GM19468 (cell line): ENCODE measurements around the gene PHKG2.

Experiments
- ATAC-seq: cut with Tn5 transposase; IDR thresholded peaks from one replicate; pipeline ENCODE4 v1.9.1; 2021; ENCODE audit warnings: mild to moderate bottlenecking, moderate library complexity, moderate number of reproducible peaks; ENCODE audit not compliant: unreplicated experiment; ENCODE audit errors: extremely low read depth

The PHKG2 gene

DNA sequence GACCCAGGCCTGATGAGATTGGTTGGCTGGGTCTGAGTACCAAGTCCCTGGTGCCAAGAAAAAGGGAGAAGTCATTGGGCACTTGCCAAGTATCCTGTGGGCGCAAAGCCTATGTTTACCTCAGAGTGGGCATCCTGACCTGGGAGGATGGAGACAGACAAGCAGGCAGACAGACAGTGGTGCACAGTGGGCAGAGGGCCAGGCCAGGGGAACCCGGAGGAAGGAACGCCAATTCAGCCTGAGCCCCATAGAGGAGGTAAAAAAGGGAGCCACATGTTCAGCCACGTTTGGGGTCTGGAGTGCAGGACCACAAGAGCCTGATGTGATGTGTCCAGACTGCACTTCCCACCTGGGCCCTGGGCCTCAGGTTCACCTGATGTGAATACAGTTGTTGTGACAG is 5.4 kb downstream of the PHKG2 start:
- ATAC-seq = no peak

DNA sequence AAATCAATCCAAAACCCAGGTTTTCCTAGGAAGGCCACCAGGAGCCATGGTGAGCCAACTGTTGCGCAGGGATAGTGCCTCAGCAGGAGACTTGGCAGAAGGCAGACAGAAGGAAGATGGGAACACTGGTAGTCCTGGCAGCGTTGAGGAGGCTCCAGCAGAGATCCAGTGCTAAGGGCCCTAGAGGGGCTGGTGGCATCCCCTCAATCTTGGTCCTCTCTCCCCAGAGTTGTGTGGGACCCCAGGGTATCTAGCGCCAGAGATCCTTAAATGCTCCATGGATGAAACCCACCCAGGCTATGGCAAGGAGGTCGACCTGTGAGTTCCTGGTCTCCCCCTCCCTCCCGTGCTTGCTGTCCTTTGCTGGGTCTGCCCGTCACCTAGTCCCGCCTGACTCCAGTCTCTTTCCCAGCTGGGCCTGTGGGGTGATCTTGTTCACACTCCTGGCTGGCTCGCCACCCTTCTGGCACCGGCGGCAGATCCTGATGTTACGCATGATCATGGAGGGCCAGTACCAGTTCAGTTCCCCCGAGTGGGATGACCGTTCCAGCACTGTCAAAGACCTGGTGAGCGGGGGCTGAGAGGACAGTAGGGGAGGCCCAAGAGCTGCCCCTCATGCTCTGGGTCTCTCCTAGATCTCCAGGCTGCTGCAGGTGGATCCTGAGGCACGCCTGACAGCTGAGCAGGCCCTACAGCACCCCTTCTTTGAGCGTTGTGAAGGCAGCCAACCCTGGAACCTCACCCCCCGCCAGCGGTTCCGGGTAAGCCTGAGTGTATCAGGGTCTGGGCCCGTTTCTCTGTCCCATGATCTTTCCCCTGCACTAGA is 7.9 kb downstream of the PHKG2 start:
- ATAC-seq = no peak

DNA sequence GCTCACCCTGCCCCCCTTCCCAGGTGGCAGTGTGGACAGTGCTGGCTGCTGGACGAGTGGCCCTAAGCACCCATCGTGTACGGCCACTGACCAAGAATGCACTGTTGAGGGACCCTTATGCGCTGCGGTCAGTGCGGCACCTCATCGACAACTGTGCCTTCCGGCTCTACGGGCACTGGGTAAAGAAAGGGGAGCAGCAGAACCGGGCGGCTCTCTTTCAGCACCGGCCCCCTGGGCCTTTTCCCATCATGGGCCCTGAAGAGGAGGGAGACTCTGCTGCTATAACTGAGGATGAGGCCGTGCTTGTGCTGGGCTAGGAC is 8.5 kb downstream of the PHKG2 start:
- ATAC-seq = no peak

DNA sequence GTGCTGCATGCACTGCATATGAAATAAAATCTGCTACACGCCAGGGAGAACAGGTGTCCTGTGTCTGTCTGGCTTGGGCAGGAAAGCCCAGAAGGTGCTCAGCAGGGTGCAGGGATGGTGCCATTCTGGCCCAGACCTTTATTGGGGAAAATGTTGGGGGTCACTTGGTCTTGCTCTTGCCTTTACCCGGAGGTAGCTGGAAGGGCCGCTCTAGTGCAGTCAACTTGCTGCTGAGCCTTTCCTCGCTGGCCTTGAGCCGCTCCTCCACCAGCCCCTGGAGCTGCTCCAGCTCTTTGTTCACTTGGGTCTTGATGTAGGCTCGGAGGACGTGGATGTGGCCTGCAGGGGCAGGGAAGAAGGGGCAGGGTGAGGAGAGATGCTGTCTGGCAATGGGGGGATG is 9.1 kb downstream of the PHKG2 start:
- ATAC-seq = no peak

DNA sequence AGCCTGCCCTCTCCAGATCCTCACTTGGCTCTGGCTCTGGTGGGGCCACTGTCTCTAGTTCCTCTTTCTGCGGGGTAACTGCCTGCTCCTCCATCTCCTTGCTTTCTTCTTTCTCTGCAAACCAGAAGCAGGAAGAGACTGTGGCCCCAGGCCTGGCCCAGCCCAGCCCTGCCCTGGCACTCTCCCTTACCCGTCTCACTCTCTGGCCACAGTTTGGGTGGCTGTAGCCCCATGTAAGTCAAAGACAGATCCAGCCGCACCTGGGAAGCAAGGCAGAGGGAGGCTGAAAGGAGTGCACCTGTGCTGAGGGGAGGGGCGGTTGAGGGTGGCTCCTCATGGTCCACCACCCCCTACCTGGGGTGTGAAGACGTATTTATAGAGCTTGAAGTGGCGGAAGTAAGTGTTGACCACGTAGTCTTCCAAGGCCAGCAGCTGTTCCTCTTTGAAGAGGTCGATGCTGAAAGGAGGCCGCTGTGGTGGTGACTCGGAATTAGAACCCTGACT is 10.8 kb downstream of the PHKG2 start:
- ATAC-seq = no peak

DNA sequence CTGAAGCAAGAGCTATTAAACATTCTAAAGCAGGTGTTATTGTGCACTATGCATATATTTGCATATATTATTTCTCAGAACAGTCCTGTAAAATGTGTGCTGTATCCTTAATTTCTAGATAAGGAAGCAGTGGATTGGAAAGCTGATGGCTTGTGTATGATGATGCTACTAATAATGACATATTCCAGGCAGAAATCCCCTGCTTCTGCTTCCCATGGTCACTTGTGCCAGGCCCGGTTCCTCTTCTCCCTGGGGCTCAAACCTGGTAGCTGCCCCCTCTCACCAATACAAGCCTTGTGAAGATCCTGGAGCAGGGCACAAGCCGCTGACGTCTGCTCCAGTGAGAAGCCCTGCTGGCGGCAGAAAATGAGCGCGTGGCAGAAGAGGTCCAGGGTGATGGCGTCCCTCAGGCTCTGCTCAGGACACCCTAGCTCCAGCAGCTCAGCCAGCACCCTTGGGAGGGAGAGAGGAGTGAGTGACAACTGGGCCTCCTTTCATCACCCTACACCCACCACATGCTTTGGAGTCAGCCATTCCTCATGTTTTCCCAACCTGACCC is 11.9 kb downstream of the PHKG2 start:
- ATAC-seq = no peak

DNA sequence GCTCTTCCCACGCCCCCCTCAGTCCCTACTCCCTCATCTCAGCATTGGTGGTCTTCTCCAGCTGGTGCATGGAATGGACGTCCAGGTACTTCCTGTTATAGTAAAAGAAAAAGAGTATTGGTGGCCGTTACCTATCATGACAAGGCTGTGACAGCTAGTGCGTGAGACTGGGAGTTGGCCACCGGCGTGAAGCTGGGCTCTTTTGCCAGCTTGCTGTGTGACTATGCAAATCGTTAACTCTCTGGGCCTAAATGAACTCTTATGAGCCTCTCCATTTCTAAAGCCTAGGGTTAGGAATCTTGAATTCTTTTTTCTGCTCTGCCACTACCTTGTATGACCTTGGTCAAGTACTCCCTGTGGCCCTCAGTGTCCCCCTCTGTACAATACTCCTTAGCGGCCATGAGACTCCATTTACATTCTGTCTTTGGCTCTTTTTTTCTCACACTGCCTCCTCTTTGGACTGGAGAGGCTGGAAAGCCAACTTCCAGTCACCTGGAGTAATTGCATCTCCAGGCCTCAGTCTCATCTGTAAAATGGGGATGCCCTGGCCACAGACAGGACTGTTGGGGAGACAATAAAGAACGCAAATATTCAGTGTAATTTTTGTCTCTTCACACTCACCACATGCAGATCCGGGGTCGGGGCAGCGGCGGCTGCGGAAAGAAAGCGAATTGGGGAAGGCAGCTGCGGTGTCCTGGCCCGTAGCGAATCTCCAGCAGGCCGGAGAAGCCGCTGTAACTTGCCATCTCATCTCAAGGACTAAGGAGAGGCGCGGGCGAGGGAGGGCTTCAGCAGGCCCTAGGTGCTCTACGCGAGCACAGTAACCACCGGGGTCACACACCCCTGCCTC is 12.6 kb downstream of the PHKG2 start:
- no peak for ATAC-seq

DNA sequence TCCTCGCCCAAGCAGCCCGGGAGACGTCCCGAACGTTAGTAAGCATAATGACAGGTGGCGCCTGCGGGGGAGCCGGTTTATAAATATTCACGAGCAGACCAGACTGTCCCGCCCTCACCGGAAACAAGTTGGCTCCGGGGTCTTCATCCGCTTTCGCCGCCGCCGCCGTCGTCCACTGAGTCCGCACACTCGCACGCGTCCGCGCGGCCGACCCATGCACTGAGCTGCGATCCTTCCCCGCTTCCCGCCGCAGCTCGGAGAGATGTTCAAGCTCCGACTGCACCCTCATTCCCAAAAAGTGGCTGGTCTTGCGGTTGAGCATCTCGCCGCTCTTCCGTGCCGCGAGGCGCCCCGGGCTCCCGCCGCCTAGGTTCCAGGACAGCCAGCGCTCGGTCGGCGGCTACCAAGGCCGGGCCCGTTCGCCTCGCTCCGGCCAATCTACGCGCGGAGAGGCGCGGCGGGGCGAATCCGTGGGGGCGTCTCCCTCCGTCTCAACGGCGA is 13.3 kb downstream of the PHKG2 start:
- peak; percentile 15 for ATAC-seq

DNA sequence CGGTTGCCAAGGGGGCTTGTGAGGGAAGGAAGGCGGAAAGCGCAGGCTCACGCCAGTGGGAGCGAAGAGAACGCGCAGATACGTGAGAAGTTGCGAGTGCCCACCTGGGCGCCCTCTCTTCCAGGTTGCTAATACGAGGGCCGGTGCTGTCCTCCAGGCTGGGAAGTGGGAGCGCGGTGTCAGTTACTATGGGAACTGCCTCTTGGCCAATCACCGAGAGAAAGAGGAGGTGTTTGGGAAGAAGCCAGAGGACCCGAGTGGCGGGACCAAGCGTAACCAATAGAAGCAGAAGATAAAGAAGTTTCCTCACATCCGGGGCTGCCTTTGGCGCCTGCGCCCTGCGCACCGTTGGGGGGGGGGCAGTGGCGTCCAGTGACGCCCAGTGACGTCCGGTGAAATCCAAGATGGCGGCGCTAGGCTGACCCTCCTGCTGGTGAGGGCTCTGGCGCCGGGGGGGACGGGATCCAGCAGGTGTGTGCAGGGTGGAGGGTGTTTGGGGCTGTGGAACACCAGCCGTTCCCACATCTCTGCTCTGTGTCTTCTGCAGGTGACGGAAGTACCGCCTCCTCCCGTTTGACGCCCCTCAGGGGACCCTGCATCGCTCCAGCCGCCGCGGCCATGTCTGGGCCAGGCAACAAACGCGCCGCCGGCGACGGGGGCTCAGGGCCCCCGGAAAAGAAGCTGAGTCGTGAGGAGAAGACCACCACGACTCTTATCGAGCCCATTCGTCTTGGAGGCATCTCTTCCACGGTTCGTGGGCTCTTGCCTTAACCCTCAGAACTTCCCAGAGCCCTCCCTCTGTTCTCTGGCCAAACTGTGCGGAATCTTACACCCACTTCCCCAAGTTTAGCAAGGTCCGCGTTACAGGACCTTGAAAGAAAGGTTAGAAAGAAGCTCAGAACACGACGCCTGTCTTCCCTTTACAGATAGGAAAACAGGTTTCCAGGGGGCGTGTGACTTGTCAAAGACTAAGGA is 14.0 kb downstream of the PHKG2 start, which contains the start of the genes CFAP119 and RNF40:
TSS of gene CFAP119 (minus strand) at position 135 of the 975 bp plus-strand sequence. CDS start 314 bp downstream, outside the sequence.
TSS of gene RNF40 (plus strand) at position 395 of the 975 bp plus-strand sequence. CDS start at position 619, 224 bp downstream.
- peak; percentile 73 for ATAC-seq

DNA sequence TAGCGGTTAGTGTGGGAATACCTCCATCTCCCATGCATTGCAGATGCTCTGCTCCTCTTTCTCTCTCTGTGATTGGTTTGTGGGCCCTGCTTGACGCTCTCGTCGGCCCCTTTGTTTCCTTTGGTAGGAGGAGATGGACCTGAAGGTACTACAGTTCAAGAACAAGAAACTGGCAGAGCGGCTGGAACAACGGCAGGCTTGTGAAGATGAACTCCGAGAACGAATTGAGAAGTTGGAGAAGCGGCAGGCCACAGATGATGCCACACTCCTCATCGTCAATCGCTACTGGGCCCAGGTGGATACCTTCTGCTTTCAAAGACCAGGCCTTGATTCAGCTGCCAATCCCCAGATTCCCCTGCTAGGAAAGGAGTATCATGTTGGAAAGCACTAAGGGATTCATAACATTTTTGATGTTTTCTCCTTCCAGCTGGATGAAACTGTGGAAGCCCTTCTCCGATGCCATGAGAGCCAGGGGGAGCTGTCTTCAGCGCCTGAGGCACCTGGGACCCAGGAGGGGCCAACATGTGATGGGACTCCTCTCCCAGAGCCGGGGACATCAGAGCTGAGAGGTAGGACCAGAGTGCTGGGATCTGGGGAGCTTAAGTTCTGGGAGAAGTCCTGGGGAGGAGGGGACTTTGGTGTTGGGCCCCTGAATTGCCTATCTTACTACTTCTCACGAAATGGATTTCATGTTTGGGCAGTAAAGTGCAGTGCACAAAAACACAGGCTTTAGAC is 14.9 kb downstream of the PHKG2 start:
- no peak for ATAC-seq

DNA sequence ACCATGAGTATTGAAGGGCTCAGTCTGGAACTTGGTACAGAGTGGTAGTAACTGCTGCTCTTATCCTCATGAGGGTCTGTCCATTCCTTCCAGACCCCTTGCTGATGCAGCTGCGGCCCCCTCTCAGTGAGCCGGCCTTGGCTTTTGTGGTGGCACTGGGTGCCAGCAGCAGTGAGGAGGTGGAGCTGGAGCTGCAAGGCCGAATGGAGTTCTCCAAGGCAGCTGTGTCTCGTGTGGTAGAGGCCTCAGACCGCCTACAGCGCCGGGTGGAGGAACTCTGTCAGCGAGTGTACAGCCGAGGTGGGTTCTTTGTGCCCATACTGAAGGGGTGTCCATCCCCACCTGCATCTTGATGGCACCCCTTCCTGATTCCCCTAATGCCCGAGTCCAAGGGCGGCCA is 15.9 kb downstream of the PHKG2 start:
- no peak for ATAC-seq

DNA sequence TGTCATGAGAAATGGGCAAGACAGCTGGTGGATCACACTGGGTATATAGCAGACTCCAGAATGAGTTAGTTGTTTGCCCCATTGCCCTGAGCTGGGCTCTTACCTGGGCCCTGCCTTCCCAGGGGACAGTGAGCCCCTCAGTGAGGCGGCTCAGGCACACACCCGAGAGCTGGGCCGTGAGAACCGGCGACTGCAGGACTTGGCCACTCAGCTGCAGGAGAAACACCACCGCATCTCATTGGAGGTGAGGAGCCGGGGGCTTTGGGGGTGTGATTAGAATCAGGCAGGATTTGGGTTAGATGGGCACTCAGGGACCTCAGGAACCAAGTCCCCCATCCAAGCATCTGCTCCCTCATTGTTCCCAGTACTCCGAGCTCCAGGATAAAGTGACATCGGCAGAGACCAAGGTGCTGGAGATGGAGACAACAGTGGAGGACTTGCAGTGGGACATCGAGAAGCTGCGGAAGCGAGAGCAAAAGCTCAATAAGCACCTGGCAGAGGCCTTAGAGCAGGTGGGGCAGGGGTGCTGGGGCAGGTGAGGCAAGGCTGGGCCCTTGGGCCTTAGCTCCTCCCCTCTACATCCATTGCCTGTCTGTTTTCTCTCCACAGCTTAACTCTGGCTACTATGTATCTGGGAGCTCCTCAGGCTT is 16.7 kb downstream of the PHKG2 start:
- no peak for ATAC-seq

DNA sequence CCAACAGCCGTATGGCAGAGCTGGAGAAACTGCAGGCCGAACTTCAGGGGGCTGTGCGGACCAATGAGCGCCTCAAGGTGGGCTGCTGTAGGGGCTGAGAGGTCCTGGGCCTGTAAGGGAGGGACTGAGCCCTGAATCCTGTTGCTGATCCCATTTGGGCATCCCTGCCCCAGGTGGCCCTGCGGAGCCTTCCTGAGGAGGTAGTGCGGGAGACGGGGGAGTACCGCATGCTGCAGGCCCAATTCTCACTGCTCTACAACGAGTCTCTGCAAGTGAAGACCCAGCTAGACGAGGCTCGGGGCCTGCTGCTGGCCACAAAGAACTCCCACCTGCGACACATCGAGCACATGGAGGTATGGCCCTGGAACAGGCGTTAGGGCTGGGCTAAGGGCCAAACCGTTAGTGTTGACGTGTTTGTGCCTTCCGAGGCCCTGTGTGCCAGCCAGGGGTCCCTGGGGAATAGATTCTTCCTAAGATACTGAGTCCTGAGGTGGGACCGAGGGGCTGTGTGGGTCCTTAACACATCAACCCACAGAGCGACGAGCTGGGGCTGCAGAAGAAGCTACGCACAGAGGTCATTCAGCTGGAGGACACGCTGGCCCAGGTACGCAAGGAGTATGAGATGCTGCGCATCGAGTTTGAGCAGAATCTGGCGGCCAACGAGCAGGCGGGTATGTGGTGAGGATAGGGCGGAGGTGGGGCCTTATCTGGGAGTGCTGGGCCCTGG is 18.1 kb downstream of the PHKG2 start:
- no peak for ATAC-seq

DNA sequence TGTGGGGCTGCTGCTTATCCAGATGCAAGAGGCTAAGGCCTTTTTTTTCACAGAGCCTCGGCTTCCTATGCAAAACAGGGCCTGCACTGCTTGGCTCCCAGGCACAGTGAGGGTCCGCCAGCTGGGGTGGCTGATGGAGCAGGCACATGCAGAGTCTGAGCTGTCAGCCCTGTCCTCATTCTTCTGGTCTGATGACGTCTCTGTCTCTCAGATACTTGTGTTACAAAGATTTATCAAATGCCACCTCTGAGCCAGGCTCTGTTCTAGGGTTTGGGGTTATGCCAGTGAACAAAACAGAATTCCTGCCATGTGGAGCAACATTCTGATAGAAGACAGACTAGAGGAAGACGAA is 18.7 kb downstream of the PHKG2 start:
- ATAC-seq = no peak

DNA sequence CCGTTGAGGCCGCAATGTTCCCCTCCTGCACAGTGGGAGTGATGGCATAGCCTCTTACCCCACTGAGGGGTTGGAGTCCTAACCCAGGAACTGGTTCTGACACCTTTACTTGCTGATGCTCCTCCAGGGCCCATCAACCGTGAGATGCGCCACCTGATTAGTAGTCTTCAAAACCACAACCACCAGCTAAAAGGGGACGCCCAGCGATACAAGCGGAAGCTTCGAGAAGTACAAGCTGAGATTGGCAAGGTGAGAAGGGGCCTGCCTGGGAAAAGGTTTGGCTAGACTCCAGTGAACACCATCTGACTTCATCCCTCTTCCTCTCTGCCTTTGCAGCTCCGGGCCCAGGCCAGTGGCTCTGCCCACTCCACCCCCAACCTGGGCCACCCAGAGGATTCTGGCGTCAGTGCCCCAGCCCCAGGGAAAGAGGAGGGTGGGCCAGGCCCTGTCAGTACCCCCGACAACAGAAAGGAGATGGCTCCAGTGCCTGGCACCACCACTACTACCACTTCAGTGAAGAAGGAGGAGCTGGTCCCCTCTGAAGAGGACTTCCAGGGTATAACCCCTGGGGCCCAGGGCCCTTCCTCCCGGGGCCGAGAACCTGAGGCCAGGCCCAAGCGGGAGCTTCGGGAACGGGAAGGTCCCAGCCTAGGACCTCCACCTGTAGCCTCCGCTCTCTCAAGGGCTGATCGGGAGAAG is 19.7 kb downstream of the PHKG2 start:
- ATAC-seq = no peak

DNA sequence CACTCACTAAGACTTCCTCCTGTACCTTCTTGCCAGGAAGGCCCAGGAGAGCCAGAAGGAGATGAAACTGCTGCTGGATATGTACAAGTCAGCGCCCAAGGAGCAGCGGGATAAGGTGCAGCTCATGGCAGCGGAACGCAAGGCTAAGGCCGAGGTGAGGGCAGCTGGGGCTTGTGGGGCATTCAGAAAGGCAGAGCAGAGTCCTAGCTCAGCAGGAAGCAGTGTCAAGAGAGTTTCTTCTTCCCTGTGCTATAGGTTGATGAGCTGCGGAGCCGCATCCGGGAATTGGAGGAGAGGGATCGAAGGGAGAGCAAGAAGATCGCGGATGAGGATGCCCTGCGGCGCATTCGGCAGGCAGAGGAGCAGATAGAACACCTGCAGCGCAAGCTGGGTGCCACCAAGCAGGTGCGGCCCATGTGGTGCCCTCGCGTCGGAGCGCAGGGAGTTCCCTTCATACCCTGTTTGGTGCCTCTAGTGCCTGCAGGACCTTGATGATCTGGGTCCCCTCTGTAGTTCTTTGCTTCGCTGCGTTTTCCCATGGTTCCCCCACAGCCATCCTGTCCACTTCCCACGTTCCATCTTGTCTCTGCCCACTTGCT is 20.5 kb downstream of the PHKG2 start:
- ATAC-seq = no peak
